H1 (cell line): ENCODE measurements around the gene JADE1. TPM values are rescaled to one million over a fixed set of nuclear protein-coding genes. Genes with fewer than 3 reads are reported as not detected.

ENCODE experiments used
- CTBP2 ChIP-seq: IDR thresholded peaks from 2 replicates; pipeline ENCODE4 v1.7.0; 2011; ENCODE audit warnings: borderline replicate concordance, mild to moderate bottlenecking, moderate library complexity, mixed read lengths, low read length; ENCODE audit not compliant: insufficient read depth, insufficient read length
- NANOG ChIP-seq: IDR thresholded peaks from 2 replicates; pipeline ENCODE4 v1.6.1; 2011; ENCODE audit warnings: low read length, low read depth, mild to moderate bottlenecking, inconsistent platforms; ENCODE audit not compliant: insufficient read depth, poor library complexity, severe bottlenecking
- polyA plus RNA-seq, 7 experiments: library from polyadenylated mRNA; depleted of rRNA in 3 of 7; stranded (reverse) in 5 of 7; unstranded in 2 of 7; fragments of >200 nt in 5 of 7; fragments of 200-250 nt in 2 of 7; gene quantifications; 1 replicate in 5 of 7; 2 replicates in 1 of 7; 4 replicates in 1 of 7; pipeline versions ENCODE4 v1.2.1 to v1.2.3, GENCODE V29; 2011 to 2013; ENCODE audit warnings: missing spikeins in 2 of 7, mixed read lengths in 2 of 7
- total RNA-seq: library from RNA; stranded (reverse); fragmentation: NEBNext Ultra II Directional; extraction: Animal tissue kit (Norgen Biotek cat#: 25700); gene quantifications from 2 replicates; pipeline ENCODE4 v1.2.1, GENCODE V29; 2021

The JADE1 gene
- total and polyA plus RNA-seq, 2 of the 8 experiments (the other 6 are each of a cell fraction or from before 2014, with no cell fraction given) = 37.7 to 213 TPM

DNA sequence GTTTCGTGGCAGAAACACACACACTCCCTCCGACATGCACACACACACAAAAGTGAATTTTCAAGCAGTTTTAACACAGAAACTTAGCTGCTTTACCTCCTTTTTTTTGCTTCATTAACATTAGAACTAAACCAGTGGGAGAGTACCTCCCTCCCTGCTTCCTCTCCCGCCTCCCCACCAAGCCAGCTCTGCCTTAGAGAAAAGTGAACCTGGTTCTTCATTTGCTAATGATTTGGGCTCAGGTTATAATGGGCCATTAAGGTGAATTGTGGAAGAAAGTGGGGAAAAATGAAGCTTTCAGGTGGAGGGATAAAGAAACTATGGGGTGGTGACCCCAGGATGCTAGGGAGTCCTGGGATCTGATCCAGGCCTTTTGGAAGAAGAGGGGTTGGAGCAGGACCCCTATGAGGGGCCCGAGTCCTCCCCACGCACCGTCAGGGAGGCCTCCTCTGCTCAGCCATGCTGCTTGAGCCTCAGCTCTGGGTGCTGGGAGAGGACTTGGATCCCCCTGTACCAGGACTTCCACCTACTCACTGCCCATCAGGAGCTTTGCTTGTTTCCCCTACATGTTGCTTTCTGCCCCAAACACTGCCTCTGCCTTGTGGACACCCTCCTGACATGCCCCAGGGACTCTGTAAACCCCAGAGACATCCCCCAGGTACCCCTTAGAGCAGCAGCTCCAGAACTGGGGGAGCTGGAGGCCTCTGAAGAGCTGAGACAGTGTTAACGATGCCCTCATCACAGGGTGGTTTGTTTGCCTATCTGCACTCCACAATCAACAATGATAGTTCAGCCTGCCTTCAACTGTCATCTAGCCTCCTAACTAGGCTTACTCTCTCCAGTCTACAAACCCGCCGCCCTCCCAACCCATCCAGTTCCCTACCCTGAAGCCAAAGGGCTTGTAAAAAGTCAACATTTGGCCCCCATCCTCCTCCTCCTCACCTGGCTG lies 6.5 kb upstream of the JADE1 start (continued):
- TF ChIP-seq NANOG = peak; percentile 67
- peak; percentile 84 for TF ChIP-seq CTBP2
